GM18505 (cell line): ENCODE data around the gene TBC1D7.

Source experiments
- ATAC-seq: cut with Tn5 transposase; IDR thresholded peaks from one replicate; pipeline ENCODE4 v1.9.1; 2021; ENCODE audit not compliant: unreplicated experiment
- POLR2A ChIP-seq: IDR thresholded peaks from 4 replicates; pipeline ENCODE4 v1.6.1; 2011; ENCODE audit warnings: borderline replicate concordance; ENCODE audit not compliant: insufficient read depth, insufficient read length; ENCODE audit errors: extremely low read depth

Gene TBC1D7

DNA sequence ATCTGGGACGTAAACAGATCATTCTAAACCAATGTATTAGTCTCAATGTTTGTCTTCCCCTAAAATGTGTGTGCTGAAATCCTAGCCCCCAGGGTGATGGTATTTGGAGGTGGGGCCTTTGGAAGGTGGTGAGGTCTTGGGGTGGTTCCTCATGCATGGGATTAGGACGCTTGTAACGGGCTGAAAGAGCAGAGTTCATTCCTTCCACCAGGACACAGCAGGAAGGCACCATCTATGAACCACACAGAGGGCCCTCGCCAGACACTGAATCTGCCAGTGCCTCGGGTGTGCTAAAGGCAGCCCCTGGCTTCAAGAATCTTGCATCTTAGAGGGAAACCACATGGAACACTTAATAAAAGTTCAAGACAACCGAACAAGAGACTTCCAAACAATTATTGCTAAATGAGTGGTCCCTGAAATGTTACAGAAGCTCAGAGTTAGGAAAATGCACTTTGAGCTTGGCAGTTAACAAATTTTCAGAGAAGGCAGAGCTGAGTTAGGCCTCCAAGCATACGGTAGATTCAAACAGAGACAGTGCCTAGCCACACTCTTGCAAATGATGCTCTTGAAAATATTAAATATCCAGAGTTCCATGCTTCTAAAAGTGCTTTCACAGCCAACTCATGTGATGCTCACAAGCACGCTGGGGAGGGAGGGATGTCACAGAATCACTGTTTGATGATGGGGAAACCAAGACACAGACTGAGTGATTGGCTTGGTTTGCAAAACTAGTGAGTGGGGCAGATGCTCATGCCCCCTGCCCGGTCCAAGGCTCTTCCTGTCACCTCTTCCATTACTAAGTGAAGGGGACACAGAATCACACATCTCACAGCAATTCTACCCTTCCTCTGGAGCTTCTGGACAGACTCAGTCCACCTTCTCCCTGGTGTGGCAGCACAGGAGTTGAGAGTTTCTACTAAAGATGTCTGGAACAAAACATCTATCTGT, 27.4 kb downstream of the TBC1D7 start:
- ATAC-seq: no peak
- no peak for TF ChIP-seq POLR2A

- no peak for TF ChIP-seq POLR2A
- no peak for ATAC-seq
These were observed 28.4 kb downstream of the TBC1D7 start for GRCh38 chr6:13299918-13300317.

GRCh38 chr6:13299403-13299821, 28.9 kb downstream of the TBC1D7 start:
- TF ChIP-seq POLR2A: no peak
- ATAC-seq: no peak

DNA sequence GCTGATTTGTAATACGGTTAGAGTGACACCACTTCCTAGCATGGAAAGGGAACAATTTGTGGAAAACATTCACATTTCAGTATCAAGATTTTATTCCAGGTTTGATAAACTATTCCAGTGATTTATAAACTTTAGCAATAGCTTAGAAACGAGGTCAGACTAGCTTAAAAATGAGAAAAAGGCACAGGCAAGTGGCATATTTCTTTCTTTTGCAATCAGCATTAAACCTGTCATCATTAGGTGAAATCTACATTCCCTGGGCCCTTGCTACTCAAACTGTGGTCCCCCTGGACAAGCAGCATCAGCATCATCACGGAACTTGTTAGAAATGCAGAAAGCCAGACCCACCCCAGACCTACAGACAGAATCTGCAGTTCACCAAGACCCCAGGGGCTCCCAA, 29.9 kb downstream of the TBC1D7 start:
- no peak for TF ChIP-seq POLR2A
- ATAC-seq: no peak

GRCh38 chr6:13297391-13297790, 30.9 kb downstream of the TBC1D7 start:
- no peak for TF ChIP-seq POLR2A
- no peak for ATAC-seq

GRCh38 chr6:13296536-13296997, 31.8 kb downstream of the TBC1D7 start:
- no peak for TF ChIP-seq POLR2A
- ATAC-seq: no peak

- ATAC-seq: no peak
- TF ChIP-seq POLR2A: no peak
These were observed 32.8 kb downstream of the TBC1D7 start for GRCh38 chr6:13295576-13295975.

DNA sequence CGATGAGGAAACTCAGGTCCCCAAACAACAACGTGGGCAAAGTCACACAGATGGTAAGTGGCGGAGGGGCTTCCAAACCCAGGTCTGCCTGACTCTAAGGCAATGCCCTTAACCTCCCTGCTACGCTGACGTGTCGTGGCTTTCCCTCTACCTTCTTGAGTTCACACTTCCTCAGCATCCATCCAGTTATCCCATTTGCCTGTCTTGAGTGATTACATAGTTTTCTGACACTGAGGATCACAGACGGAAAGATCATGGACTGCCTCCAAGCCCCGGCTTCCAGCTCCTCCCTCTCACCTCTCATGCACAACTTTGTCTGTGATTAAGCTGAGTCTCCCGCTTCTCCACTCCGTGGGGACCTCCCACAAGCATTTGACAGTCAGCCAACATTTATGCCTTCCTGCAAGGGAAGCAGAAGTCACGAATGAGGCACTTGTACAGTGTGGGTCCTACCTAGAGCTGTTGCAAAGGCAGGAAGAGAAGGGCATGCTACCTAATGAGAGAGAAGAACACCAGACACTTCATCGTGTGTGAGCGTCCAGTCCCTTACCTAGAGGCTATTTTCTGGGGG, 33.8 kb downstream of the TBC1D7 start:
- no peak for TF ChIP-seq POLR2A
- ATAC-seq: no peak

- ATAC-seq: no peak
- TF ChIP-seq POLR2A: no peak
These were observed 35.6 kb downstream of the TBC1D7 start for GRCh38 chr6:13292774-13293173.

- no peak for ATAC-seq
- TF ChIP-seq POLR2A: no peak
These were observed 38.0 kb downstream of the TBC1D7 start for GRCh38 chr6:13290335-13290734.

DNA sequence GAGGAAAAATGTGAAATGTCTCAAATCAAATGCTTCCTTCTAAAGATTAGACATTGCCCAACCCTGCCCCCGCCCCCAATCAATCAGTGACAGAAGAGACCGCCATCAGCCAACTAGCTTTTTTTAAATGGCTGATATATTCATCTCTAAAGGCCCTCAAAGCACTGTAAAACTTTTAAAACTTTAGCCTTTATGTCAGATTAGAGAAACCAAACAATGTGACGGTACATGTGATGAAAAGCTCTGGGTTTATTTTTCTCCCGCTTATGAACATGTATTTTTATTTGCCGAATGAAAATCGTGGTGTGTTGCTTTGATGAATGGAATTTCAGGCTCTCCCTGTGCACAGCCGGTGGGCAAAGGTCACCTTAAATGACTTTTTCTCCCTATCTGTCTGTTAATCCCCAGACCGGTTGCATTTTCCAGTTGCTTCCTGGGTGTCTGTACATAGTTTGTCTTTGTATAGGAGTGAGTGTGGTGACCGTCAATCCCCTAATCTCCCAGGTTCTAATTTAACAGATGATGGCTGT, 38.5 kb downstream of the TBC1D7 start:
- no peak for ATAC-seq

DNA sequence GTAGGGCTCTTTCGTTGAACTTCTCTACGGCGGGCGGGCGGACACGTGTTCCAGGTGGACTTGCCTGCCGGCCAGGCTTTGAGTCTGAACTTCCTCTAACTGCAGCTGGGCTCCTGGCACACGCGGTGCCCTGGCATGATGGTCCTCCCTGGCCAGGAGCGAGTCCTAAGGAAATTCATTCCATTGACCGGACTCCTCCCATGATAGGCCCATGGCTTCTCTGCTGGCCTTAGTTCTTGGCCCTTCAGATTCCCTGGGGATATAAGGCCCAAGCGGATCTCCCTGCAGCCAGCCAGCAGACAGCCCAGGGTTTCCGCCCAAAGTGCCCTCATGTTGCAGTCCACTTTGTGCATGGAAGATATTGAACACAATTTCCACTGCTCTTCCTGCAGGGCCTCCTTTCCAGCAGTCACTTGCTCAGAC, 39.4 kb downstream of the TBC1D7 start:
- ATAC-seq: no peak
- TF ChIP-seq POLR2A: no peak

More for the DNA sequence above, 38.5 kb downstream of the TBC1D7 start:
- TF ChIP-seq POLR2A: no peak

DNA sequence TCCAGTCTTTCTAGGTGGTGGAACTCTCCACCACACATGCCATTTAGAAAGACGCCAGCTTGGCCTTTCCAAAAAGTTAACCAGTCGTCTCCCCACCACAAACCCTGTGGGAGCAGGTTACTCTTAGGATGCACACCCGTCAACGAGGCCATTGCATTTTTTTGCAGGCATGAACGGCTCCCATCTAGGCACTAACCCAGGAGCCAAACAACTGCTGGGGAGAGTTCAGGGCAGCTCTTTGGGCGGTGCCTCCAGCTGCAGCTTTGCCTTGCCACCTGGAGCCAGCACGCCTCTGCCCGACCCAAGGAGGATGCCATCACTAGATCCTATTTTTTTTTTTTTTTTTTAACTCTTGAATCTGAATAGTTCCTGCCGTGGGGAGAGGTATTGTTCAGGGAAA, 39.9 kb downstream of the TBC1D7 start:
- peak; percentile 12 for TF ChIP-seq POLR2A
- no peak for ATAC-seq

GRCh38 chr6:13287104-13287503, 41.2 kb downstream of the TBC1D7 start:
- TF ChIP-seq POLR2A: no peak
- no peak for ATAC-seq
